K562 (cell line): ENCODE results near the gene BTG2. TPM values are rescaled to one million over a fixed set of nuclear protein-coding genes. Genes with fewer than 3 reads are reported as not detected.

Experiments
- ATAC-seq: fragments of 200-7000 bp; cut with Tn5 transposase; 3 replicates; pipeline ENCODE4 v1.9.1; 2020; ENCODE audit warnings: moderate library complexity
- BruUV-seq: library from RNA; stranded (reverse); fragments of 400-500 nt; replicated peaks from 2 replicates; lab custom pipeline; 2021; lab: Mats Ljungman, UMichigan
- CTCF ChIA-PET: fragments of 300-600 bp; formaldehyde crosslinking; extraction: SDS; loops from one replicate; lab custom pipeline; 2021; ENCODE audit warnings: low intra/inter-chr PET ratio; lab: Yijun Ruan, JAX
- POLR2A ChIA-PET: fragments of 300-600, 350-650 bp; sonication (Branson Sonifier 250); formaldehyde crosslinking; extraction: SDS; loops from one replicate; lab custom pipeline; 2021; ENCODE audit warnings: antibody characterized with exemption, inconsistent platforms; lab: Yijun Ruan, JAX
- DNase-seq, 4 experiments: peaks; one replicate each; pipeline versions ENCODE4 v3.0.0 to v3.0.0-alpha.2; 2011 to 2018; ENCODE audit warnings: low spot score in 3 of 4, mixed read lengths in 3 of 4; ENCODE audit errors: extremely low read depth in 1 of 4
- FAIRE-seq: peaks from 2 replicates; lab custom pipeline; 2011; peaks lifted over from hg19 to GRCh38; lab: Jason Lieb, UNC
- H2AFZ ChIP-seq: 2 replicates; pipeline ENCODE4 v1.6.0; 2011; ENCODE audit warnings: low read depth, low read length, control low read depth, inconsistent platforms
- H3K27ac ChIP-seq: fragments of 200-600 bp; 3 replicates; pipeline ENCODE4 v1.8.0; 2011; ENCODE audit warnings: low read depth, mild to moderate bottlenecking, control low read depth, inconsistent platforms, low read length, moderate library complexity, mixed read lengths; ENCODE audit errors: extremely low read depth
- H3K27me3 ChIP-seq, 2 experiments: fragments of 300-600 bp in 1 of 2; 2 replicates in 1 of 2; 3 replicates in 1 of 2; pipeline versions ENCODE4 v1.6.0 to v1.8.0; 2011; ENCODE audit warnings: inconsistent platforms in 2 of 2, low read length in 2 of 2, mild to moderate bottlenecking in 1 of 2, mixed read lengths in 1 of 2, moderate library complexity in 1 of 2; ENCODE audit not compliant: control insufficient read depth in 2 of 2, insufficient read depth in 2 of 2
- H3K36me3 ChIP-seq: fragments of 300-600 bp; 3 replicates; pipeline ENCODE4 v1.8.0; 2011; ENCODE audit warnings: mild to moderate bottlenecking, low read length, inconsistent platforms; ENCODE audit not compliant: control insufficient read depth, insufficient read depth
- H3K4me1 ChIP-seq, 2 experiments: fragments of 200-600 bp in 1 of 2; replicated peaks in 1 of 2; 2 replicates in 1 of 2; 3 replicates in 1 of 2; pipeline versions ENCODE4 v1.5.1 to v1.8.0; 2011; ENCODE audit warnings: inconsistent platforms in 2 of 2, low read length in 2 of 2, mild to moderate bottlenecking in 1 of 2, mixed read lengths in 1 of 2, moderate library complexity in 1 of 2; ENCODE audit not compliant: control insufficient read depth in 2 of 2, insufficient read depth in 2 of 2
- H3K4me2 ChIP-seq: 2 replicates; pipeline ENCODE4 v1.6.1; 2011; ENCODE audit warnings: low read length, control low read depth, inconsistent platforms, mixed read lengths; ENCODE audit not compliant: insufficient read depth
- H3K4me3 ChIP-seq: fragments of 200-600 bp; sonication (generic), shearing (Covaris generic); 2 replicates; pipeline ENCODE4 v1.5.1; 2016; ENCODE audit warnings: control low read depth, inconsistent platforms
- H3K79me2 ChIP-seq: fragments of 200-600 bp; 3 replicates; pipeline ENCODE4 v1.8.0; 2011; ENCODE audit warnings: low read length, inconsistent platforms; ENCODE audit not compliant: control insufficient read depth, insufficient read depth
- H3K9ac ChIP-seq, 2 experiments: 2 replicates each; pipeline versions ENCODE4 v1.6.0 to v1.6.1; 2011; ENCODE audit warnings: low read depth in 2 of 2, low read length in 2 of 2, control low read depth in 1 of 2, inconsistent platforms in 1 of 2, mild to moderate bottlenecking in 1 of 2, mixed read lengths in 1 of 2; ENCODE audit not compliant: insufficient read depth in 1 of 2
- H3K9me1 ChIP-seq: one replicate; pipeline ENCODE4 v1.6.0; 2011; ENCODE audit warnings: inconsistent platforms, mild to moderate bottlenecking, low read length, moderate library complexity; ENCODE audit not compliant: control insufficient read depth, insufficient read depth
- H3K9me3 ChIP-seq: replicated peaks from 2 replicates; pipeline ENCODE4 v1.5.1; 2011; ENCODE audit warnings: low read depth, low read length, inconsistent platforms; ENCODE audit not compliant: control insufficient read depth, insufficient read depth
- H4K20me1 ChIP-seq: replicated peaks from 2 replicates; pipeline ENCODE4 v1.6.1; 2011; ENCODE audit warnings: low read length, inconsistent platforms, mixed read lengths; ENCODE audit not compliant: control insufficient read depth, insufficient read depth
- CHD2 ChIP-seq: IDR thresholded peaks from 2 replicates; pipeline ENCODE4 v1.6.1; 2011; ENCODE audit warnings: low read depth, low read length
- MED1 ChIP-seq: sonication (generic); formaldehyde crosslinking; IDR thresholded peaks from 2 replicates; pipeline ENCODE4 v1.8.1; 2023; ENCODE audit warnings: missing genetic modification reagents, borderline replicate concordance
- MTF1 ChIP-seq: fragments of 250-450 bp; sonication (Bioruptor Pico); IDR thresholded peaks from 2 replicates; pipeline ENCODE4 v1.9.0; 2021; ENCODE audit warnings: moderate library complexity, mild to moderate bottlenecking, inconsistent platforms, borderline replicate concordance
- NELFE ChIP-seq: IDR thresholded peaks from 2 replicates; pipeline ENCODE4 v1.6.1; 2011; ENCODE audit warnings: mild to moderate bottlenecking; ENCODE audit not compliant: insufficient read depth, insufficient read length
- PRDM10 ChIP-seq: fragments of 450-650 bp; IDR thresholded peaks from 2 replicates; pipeline ENCODE4 v1.6.1; 2018; ENCODE audit not compliant: partially characterized antibody
- ZNF695 ChIP-seq: fragments of 450-650 bp; formaldehyde crosslinking; IDR thresholded peaks from 2 replicates; pipeline ENCODE4 v1.4.0; 2020; ENCODE audit warnings: mild to moderate bottlenecking, moderate library complexity
- ZSCAN32 ChIP-seq: fragments of 450-650 bp; formaldehyde crosslinking; IDR thresholded peaks from 2 replicates; pipeline ENCODE4 v1.4.0; 2020; ENCODE audit warnings: mild to moderate bottlenecking, moderate library complexity
- WGBS: fragments of 100-300 bp; shearing (Covaris generic); methylation state at CpG from one replicate; pipeline ENCODE4 v1.1.6; 2016; ENCODE audit warnings: low coverage, mixed read lengths; ENCODE audit not compliant: insufficient coverage; ENCODE audit errors: missing lambda C conversion rate; 5-methylcytosine and 5-hydroxymethylcytosine counted together
- in situ Hi-C: fragments of 300-500 bp; cut with MboI; formaldehyde crosslinking; loops from 4 replicates; pipeline ENCODE4 v1.15.0; 2018; ENCODE audit warnings: inconsistent platforms, mixed read lengths
- intact Hi-C: fragments of 100-400 bp; cut with micrococcal nuclease; formaldehyde crosslinking; loops from 2 replicates; pipeline ENCODE4 v1.14.2; 2022
- polyA plus RNA-seq, 8 experiments: library from polyadenylated mRNA; depleted of rRNA in 4 of 8; stranded (reverse) in 5 of 8; unstranded in 3 of 8; fragments of >200 nt; fragmentation: Nextera tagmentation in 2 of 8; fragmentation: Illumina TruSeq in 1 of 8; extraction: Ambion mirVana in 2 of 8; extraction: Trizol in 1 of 8; gene quantifications; 2 replicates each; pipeline versions ENCODE4 v1.2.1 to v1.2.3, GENCODE V29; 2011 to 2014; ENCODE audit warnings: inconsistent platforms in 1 of 8, missing spikeins in 1 of 8
- total RNA-seq, 7 experiments: library from RNA; depleted of rRNA in 6 of 7; stranded (reverse); fragments of >200 nt in 6 of 7; fragmentation: Illumina TruSeq in 2 of 7; extraction: Trizol in 2 of 7; gene quantifications; 2 replicates each; pipeline versions ENCODE4 v1.2.1 to v1.2.3, GENCODE V29; 2011 to 2021; ENCODE audit warnings: low replicate concordance in 1 of 7

The BTG2 gene
- total and polyA plus RNA-seq, 9 of the 15 experiments (the other 6 are each of a cell fraction or from before 2014, with no cell fraction given) = 2.3 to 41.9 (median 8.7) TPM

- TF ChIP-seq ZSCAN32 (CRISPR knock-in tag) (no peak), CHD2 (no peak), MTF1 (CRISPR knock-in tag) (no peak), PRDM10 (no peak), NELFE (no peak), ZNF695 (no peak), MED1 (CRISPR knock-in tag) (no peak)
- Histone ChIP-seq H3K27me3 (peaks cover 13 to 18% of the 10 kb centered on the region in 2 experiments), H3K79me2 (no peaks in the 10 kb centered on the region), H3K4me1 (peaks cover 0 to 5% of the 10 kb centered on the region in 2 experiments; a peak in 3 of 5 replicates), H3K9ac (no peak overlapping the region; a peak in 1 of 4 replicates), H3K27ac (no peak overlapping the region), H3K4me2 (no peak overlapping the region), H3K9me3 (no peaks in the 10 kb centered on the region), H3K36me3 (no peaks in the 10 kb centered on the region), H3K9me1 (no peaks in the 10 kb centered on the region), H4K20me1 (no peaks in the 10 kb centered on the region), H2AFZ (0 out of 2 replicates have a peak overlapping the region, but pooled peaks have one; percentile 14), H3K4me3 (no peak overlapping the region)
- intact Hi-C loops = no loop called here
- ChIA-PET POLR2A (no interaction called here), CTCF (interaction anchor here (0.9 kb wide), 1 partner anchor 77 kb away, joined by 4 read pairs; no protein-coding TSS in a partner anchor)
- FAIRE-seq (no peak), DNase-seq (no peak), ATAC-seq (peak; percentile 70)
- no TSS peak for BruUV-seq
- in situ Hi-C loops = no loop called here
- 4% methylated on average over 10 of the region's 10 CpGs for WGBS
These were observed 41.8 kb upstream of the BTG2 start for GRCh38 chr1:203263496-203263895.
